GM12891 (cell line): ENCODE data around the gene AQP5.

Experiments
- PAX5 ChIP-seq: IDR thresholded peaks from 2 replicates; pipeline ENCODE4 v1.6.1; 2011; ENCODE audit warnings: low read length, moderate library complexity, mild to moderate bottlenecking; ENCODE audit not compliant: insufficient read depth, severe bottlenecking
- POLR2A ChIP-seq: IDR thresholded peaks from 2 replicates; pipeline ENCODE4 v1.6.1; 2011; ENCODE audit warnings: low read depth, low read length, control low read depth
- POLR2AphosphoS5 ChIP-seq: IDR thresholded peaks from 2 replicates; pipeline ENCODE4 v1.6.1; 2011; ENCODE audit warnings: low read depth, low read length, control low read depth
- SPI1 ChIP-seq: IDR thresholded peaks from 2 replicates; pipeline ENCODE4 v1.6.1; 2011; ENCODE audit warnings: low read depth, low read length, control low read depth
- TAF1 ChIP-seq: IDR thresholded peaks from 2 replicates; pipeline ENCODE4 v1.6.1; 2011; ENCODE audit warnings: low read depth, low read length, control low read depth

DNA sequence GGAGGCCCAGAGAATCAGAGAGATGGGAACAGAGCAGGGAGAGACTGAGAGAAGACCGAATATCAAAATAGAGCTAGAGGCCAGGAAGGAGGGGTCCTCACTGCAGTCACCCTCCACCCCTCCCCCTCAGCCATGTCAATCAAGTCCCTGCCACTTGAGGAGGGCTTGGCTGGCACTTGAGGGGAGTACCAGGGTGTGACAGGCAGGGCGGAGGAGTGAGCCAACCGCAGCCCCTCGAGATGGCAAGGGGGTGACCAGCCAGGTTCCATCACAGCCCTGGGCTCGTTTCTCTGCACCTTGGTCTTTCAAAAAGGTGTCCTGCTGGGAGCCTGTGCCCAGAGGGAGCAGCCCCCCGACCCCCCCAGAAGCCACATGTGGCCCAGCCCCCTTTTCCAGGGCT lies 4.2 kb downstream of the AQP5 start:
- no peak for TF ChIP-seq POLR2A
- no peak for TF ChIP-seq POLR2AphosphoS5
- TF ChIP-seq TAF1 = no peak
- TF ChIP-seq PAX5 = no peak
- no peak for TF ChIP-seq SPI1
